Measurements from ENCODE around the gene ISY1.

ISY1 gene

GRCh38 chr3:129184396-129184657 lies 23.5 kb upstream of the ISY1 start:
- no peaks in the 10 kb centered on the region for H3K27me3 Mint-ChIP-seq (ENCODE audit: low read depth)
- H3K36me3 Mint-ChIP-seq (ENCODE audit: low read depth), result peaks cover 11% of the 10 kb centered on the region
- peak overlapping the region; percentile 94 to 99 (median 96) for H3K4me3 Mint-ChIP-seq
- H3K4me1 Mint-ChIP-seq, result peaks cover 31% of the 10 kb centered on the region
- H3K27ac Mint-ChIP-seq, result peak overlapping the region; percentile 97 to 99 (median 99)
- no peak for TF ChIP-seq CTCF (IDR thresholded peaks at IDR 0.05; ENCODE audit: unreplicated experiment in 3 of 3)
- H3K9me3 Mint-ChIP-seq, result no peaks in the 10 kb centered on the region

DNA sequence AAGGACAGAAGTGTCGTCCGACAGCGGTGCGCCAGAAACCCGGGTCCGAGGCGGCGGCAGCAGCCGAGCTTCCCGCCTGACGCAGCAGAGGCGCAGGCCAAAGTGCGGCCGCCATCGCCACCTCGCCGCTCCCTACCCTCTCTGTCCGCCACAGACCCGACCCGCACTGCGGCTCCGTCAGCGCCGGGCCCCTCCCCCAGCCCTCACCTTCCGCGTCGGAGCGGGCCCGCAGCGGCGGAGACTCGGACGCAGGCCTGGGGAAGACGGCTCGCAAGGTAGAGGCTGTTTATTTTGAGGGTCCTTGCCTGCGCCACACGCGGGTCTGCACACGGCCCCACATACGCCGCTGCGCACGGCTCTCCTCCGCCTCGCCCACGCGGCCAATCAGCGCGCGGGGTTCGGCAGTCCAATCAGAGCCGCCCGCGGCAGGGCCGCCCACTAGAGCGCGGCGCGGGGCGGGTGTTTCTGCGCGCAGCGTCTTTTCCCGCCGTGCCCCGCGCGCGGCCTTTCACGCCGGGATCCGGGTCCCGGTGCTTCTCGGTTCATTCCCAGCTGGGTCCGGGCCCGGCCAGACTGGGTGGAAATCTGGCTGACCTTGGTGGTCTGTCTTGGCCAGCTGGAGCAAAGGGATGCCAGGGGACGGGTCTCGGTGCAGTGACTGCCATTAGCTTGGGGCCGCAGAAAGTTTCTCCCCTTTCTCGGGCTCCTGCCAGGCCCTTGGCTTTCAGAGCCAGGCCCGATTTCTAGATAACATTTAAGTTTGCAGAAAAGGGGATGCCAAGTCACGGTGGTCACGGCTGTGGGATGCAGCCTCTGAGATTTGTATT lies 22.9 kb upstream of the ISY1 start, which contains the start of gene CNBP:
TSS of gene CNBP (minus strand) at position 328 of the 827 bp plus-strand sequence. CDS start 12,139 bp downstream, outside the sequence.
- Mint-ChIP-seq H3K4me3 (peak within 1 kb of the TSS; percentile 94 to 99 (median 96)), H3K4me1 (peaks cover 34% of the 10 kb centered on the region), H3K36me3 (ENCODE audit: low read depth) (peaks cover 14% of the 10 kb centered on the region), H3K9me3 (no peaks in the 10 kb centered on the region), H3K27me3 (ENCODE audit: low read depth) (no peaks in the 10 kb centered on the region), H3K27ac (peak within 1 kb of the TSS; percentile 97 to 99 (median 99))
- TF ChIP-seq CTCF (IDR thresholded peaks at IDR 0.05; ENCODE audit: unreplicated experiment in 3 of 3), result no peak

- Mint-ChIP-seq H3K4me3 (peak overlapping the region; percentile 94 to 99 (median 96)), H3K27ac (peak overlapping the region; percentile 97 to 99 (median 99)), H3K9me3 (no peaks in the 10 kb centered on the region), H3K4me1 (peaks cover 38% of the 10 kb centered on the region), H3K36me3 (ENCODE audit: low read depth) (peaks cover 19% of the 10 kb centered on the region), H3K27me3 (ENCODE audit: low read depth) (no peaks in the 10 kb centered on the region)
- TF ChIP-seq CTCF (IDR thresholded peaks at IDR 0.05; ENCODE audit: unreplicated experiment in 3 of 3), result no peak
These were observed 21.7 kb upstream of the ISY1 start for GRCh38 chr3:129182390-129183185.

GRCh38 chr3:129181819-129182218 lies 21.0 kb upstream of the ISY1 start:
- Mint-ChIP-seq H3K27me3 (ENCODE audit: low read depth) (no peaks in the 10 kb centered on the region), H3K4me1 (peaks cover 39% of the 10 kb centered on the region), H3K9me3 (no peaks in the 10 kb centered on the region), H3K27ac (peak overlapping the region; percentile 97 to 99 (median 99)), H3K4me3 (peak overlapping the region; percentile 94 to 99 (median 96)), H3K36me3 (ENCODE audit: low read depth) (peaks cover 23% of the 10 kb centered on the region)
- TF ChIP-seq CTCF (IDR thresholded peaks at IDR 0.05; ENCODE audit: unreplicated experiment in 3 of 3), result no peak

DNA sequence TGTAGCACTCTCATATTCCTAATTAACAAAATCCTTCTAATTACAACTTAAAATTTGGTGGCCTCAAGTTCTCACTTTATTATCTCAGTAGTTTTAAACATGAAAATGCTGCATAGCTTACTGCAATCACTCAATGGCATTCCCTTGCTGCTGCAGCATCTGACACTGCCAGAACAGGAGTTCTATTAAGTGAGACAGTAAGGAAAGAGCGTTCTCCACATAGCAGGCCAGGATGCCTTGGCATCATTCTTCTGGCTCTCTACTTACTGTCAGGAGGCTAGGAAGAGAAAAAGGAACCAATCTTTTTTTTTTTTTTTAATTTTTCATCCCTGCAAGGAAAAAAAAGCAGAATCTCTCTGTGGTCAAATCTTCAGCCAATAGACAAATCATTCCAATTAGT lies 19.6 kb upstream of the ISY1 start:
- Mint-ChIP-seq H3K36me3 (ENCODE audit: low read depth) (peaks cover 36% of the 10 kb centered on the region), H3K27me3 (ENCODE audit: low read depth) (no peaks in the 10 kb centered on the region), H3K27ac (peak overlapping the region; percentile 54 to 55 (median 54)), H3K4me1 (peaks cover 51% of the 10 kb centered on the region), H3K9me3 (no peaks in the 10 kb centered on the region), H3K4me3 (peak overlapping the region; percentile 83 to 96 (median 85))
- no peak for TF ChIP-seq CTCF (IDR thresholded peaks at IDR 0.05; ENCODE audit: unreplicated experiment in 3 of 3)
